Measurements from ENCODE around the gene PDLIM4. TPM values are rescaled to one million over a fixed set of nuclear protein-coding genes. Genes with fewer than 3 reads are reported as not detected.

The PDLIM4 gene
- polyA plus RNA-seq, 1 donor from 2014 or later, result not detected

GRCh38 chr5:132251220-132251725, 6.2 kb upstream of the PDLIM4 start:
- no peaks in the 10 kb centered on the region for H3F3A ChIP-seq (ENCODE audit: insufficient read depth, low read length, poor library complexity, severe bottlenecking)
- no peaks in the 10 kb centered on the region for H3K36me3 ChIP-seq (ENCODE audit: insufficient read depth, low read length)
- no peak overlapping the region for H3K27ac ChIP-seq (ENCODE audit: low read length)
- no peak overlapping the region for H3K4me2 ChIP-seq (ENCODE audit: low read length)
- H3K4me3 ChIP-seq (ENCODE audit: low read length), result no peak overlapping the region
- no peak overlapping the region for H2AFZ ChIP-seq (ENCODE audit: low read depth, low read length)
- H4K20me1 ChIP-seq (ENCODE audit: insufficient read depth), result no peaks in the 10 kb centered on the region
- no peaks in the 10 kb centered on the region for H3K79me2 ChIP-seq (replicated peaks; ENCODE audit: insufficient read depth, low read length)
- TF ChIP-seq RAD21 (conservative IDR thresholded peaks at IDR 0.05) (no peak), EZH2 (IDR thresholded peaks at IDR 0.05; ENCODE audit: borderline replicate concordance, insufficient read depth, low read length, poor library complexity, severe bottlenecking) (no peak), SMC3 (conservative IDR thresholded peaks at IDR 0.05; ENCODE audit: poor library complexity) (no peak), MXI1 (conservative IDR thresholded peaks at IDR 0.05; ENCODE audit: poor library complexity, severe bottlenecking) (no peak), CTCF (IDR thresholded peaks at IDR 0.05; ENCODE audit: poor library complexity, severe bottlenecking) (no peak)
- H3K9me3 ChIP-seq (ENCODE audit: low read length), result no peaks in the 10 kb centered on the region
- no peaks in the 10 kb centered on the region for H3K9me2 ChIP-seq (ENCODE audit: insufficient read depth, low read length)
- H3K9ac ChIP-seq (ENCODE audit: low read length), result no peak overlapping the region
- no peaks in the 10 kb centered on the region for H3K27me3 ChIP-seq (ENCODE audit: insufficient read depth, low read depth, low read length)

GRCh38 chr5:132253008-132253441, 4.5 kb upstream of the PDLIM4 start:
- Histone ChIP-seq H3K9me2 (ENCODE audit: insufficient read depth, low read length) (no peaks in the 10 kb centered on the region), H3K9me3 (ENCODE audit: low read length) (no peaks in the 10 kb centered on the region), H3K27me3 (ENCODE audit: insufficient read depth, low read depth, low read length) (peaks cover 9% of the 10 kb centered on the region), H3K79me2 (replicated peaks; ENCODE audit: insufficient read depth, low read length) (no peaks in the 10 kb centered on the region), H3F3A (ENCODE audit: insufficient read depth, low read length, poor library complexity, severe bottlenecking) (no peaks in the 10 kb centered on the region), H3K36me3 (ENCODE audit: insufficient read depth, low read length) (no peaks in the 10 kb centered on the region), H3K27ac (ENCODE audit: low read length) (no peak overlapping the region), H2AFZ (ENCODE audit: low read depth, low read length) (no peak overlapping the region), H3K9ac (ENCODE audit: low read length) (no peak overlapping the region), H3K4me3 (ENCODE audit: low read length) (no peak overlapping the region), H4K20me1 (ENCODE audit: insufficient read depth) (no peaks in the 10 kb centered on the region), H3K4me2 (ENCODE audit: low read length) (no peak overlapping the region)
- TF ChIP-seq TAF1 (IDR thresholded peaks at IDR 0.05; ENCODE audit: low read depth) (no peak), EP300 (conservative IDR thresholded peaks at IDR 0.05; ENCODE audit: poor library complexity, severe bottlenecking) (no peak)

GRCh38 chr5:132253452-132254320, 3.8 kb upstream of the PDLIM4 start:
- H3K36me3 ChIP-seq (ENCODE audit: insufficient read depth, low read length), result no peaks in the 10 kb centered on the region
- peaks cover 12% of the 10 kb centered on the region for H3K27me3 ChIP-seq (ENCODE audit: insufficient read depth, low read depth, low read length)
- H3K9ac ChIP-seq (ENCODE audit: low read length), result no peak overlapping the region
- H3K4me3 ChIP-seq (ENCODE audit: low read length), result no peak overlapping the region
- TF ChIP-seq SMC3 (conservative IDR thresholded peaks at IDR 0.05; ENCODE audit: poor library complexity) (no peak), EP300 (conservative IDR thresholded peaks at IDR 0.05; ENCODE audit: poor library complexity, severe bottlenecking) (no peak), TAF1 (IDR thresholded peaks at IDR 0.05; ENCODE audit: low read depth) (no peak), EZH2 (IDR thresholded peaks at IDR 0.05; ENCODE audit: borderline replicate concordance, insufficient read depth, low read length, poor library complexity, severe bottlenecking) (no peak), MXI1 (conservative IDR thresholded peaks at IDR 0.05; ENCODE audit: poor library complexity, severe bottlenecking) (no peak), CTCF (IDR thresholded peaks at IDR 0.05; ENCODE audit: poor library complexity, severe bottlenecking) (no peak), RAD21 (conservative IDR thresholded peaks at IDR 0.05) (no peak), POLR2AphosphoS5 (IDR thresholded peaks at IDR 0.05) (no peak), REST (IDR thresholded peaks at IDR 0.05; ENCODE audit: borderline replicate concordance) (no peak)
- H3K9me2 ChIP-seq (ENCODE audit: insufficient read depth, low read length), result no peaks in the 10 kb centered on the region
- H2AFZ ChIP-seq (ENCODE audit: low read depth, low read length), result no peak overlapping the region
- no peaks in the 10 kb centered on the region for H3K9me3 ChIP-seq (ENCODE audit: low read length)
- no peak overlapping the region for H3K27ac ChIP-seq (ENCODE audit: low read length)
- no peaks in the 10 kb centered on the region for H3F3A ChIP-seq (ENCODE audit: insufficient read depth, low read length, poor library complexity, severe bottlenecking)
- H4K20me1 ChIP-seq (ENCODE audit: insufficient read depth), result no peaks in the 10 kb centered on the region
- H3K4me2 ChIP-seq (ENCODE audit: low read length), result no peak overlapping the region
- H3K79me2 ChIP-seq (replicated peaks; ENCODE audit: insufficient read depth, low read length), result no peaks in the 10 kb centered on the region

Data from neural cell (in vitro differentiated cells).